C4-2B (cell line): ENCODE results near the gene MANF.

Experiments
- CTCF ChIP-seq: fragments of 450-650 bp; conservative IDR thresholded peaks from 2 replicates; pipeline ENCODE4 v1.5.1; 2017; ENCODE audit warnings: mild to moderate bottlenecking
- ZFX ChIP-seq: fragments of 450-650 bp; IDR thresholded peaks from 2 replicates; pipeline ENCODE4 v1.6.1; 2017

- no peak for TF ChIP-seq CTCF
- TF ChIP-seq ZFX, result no peak
These were observed 3.8 kb upstream of the MANF start for GRCh38 chr3:51381333-51381705.
